GM10266 (cell line): ENCODE results near the gene MICAL2.

Experiments used
- DNase-seq: peaks from one replicate; pipeline ENCODE4 v3.0.0; 2012; ENCODE audit errors: extremely low spot score
- CTCF ChIP-seq: IDR thresholded peaks from 2 replicates; pipeline ENCODE4 v1.5.1; 2012; ENCODE audit warnings: mild to moderate bottlenecking, low read depth; ENCODE audit not compliant: control insufficient read depth, insufficient read depth; ENCODE audit errors: missing control alignments

MICAL2 gene

DNA sequence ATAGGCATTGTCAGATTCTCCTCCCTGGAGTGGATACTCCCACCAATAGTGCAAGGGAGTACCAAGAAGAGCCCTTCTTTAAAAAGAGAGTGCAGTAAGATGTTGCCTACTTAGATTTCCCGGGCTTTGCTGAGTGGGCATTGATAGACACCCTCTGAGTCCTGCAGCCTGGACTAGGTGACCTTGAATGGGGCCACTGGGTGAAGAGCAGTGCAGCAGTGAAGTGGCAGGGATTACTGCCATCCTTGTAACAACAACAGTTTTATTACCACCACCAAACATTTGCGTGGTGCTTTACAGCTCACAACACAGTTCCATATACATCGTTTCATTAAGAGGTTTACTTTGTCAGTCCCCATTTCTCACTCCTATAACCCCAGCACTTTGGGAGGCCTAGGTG lies 59.4 kb downstream of the MICAL2 start:
- DNase-seq, result no peak
- no peak for TF ChIP-seq CTCF

DNA sequence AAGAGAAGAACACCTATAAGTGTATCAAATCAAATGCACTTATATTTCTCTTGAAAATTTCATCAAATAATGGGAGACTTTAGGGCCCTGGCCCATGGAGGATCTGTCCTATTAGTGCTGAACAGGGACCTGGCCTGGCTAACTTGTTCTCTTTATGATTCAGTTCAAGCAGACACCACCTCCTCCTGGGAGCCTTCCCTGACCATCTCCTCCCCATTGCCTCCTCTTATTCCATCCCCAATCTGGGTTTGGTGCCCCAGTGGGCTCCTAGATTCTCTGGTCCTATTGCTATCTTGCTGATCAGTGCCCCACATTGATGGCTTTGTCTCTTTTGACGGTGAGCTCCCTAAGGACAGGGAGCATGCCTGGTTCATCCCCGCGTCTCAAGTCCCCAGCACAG lies 60.1 kb downstream of the MICAL2 start:
- no peak for DNase-seq
- no peak for TF ChIP-seq CTCF

DNA sequence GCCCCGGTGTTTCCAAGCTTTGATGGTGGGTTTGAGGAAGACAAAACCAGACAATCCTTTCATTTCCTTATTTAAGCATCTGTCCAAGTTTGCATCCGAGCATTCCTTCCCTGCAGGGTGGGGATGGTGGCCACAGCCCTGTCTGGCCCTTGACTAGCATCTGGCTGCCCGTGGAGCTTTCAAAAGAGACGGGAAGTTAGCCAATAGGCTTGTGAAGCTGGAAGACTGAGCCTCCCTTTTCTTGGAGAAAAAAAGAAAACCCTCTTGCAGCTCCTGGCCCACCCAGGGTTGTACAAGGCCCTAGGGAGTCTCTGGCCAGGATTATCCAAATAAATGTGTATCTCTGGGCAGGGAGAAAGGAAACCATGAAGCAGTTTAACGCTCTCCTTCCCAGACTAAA lies 60.6 kb downstream of the MICAL2 start:
- TF ChIP-seq CTCF, result no peak
- DNase-seq, result no peak

DNA sequence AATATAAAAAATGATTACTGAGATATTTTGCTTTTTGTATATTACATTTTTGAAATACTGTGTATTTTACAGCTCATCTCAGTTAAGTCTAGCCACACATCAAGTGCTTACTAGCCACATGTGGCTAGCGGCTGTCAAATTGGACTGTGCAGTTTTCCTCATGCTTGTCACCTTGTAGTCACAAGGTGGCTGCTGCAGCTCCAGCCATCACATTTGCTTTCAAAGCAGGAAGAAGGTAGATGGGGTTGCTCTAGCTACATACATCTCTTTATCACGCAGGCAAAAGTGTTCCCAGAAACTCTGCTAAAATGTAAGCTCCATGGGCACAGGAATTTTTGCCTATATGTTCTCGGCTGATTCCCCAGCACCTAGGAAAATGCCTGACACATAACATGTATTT lies 61.5 kb downstream of the MICAL2 start:
- no peak for TF ChIP-seq CTCF
- no peak for DNase-seq

DNA sequence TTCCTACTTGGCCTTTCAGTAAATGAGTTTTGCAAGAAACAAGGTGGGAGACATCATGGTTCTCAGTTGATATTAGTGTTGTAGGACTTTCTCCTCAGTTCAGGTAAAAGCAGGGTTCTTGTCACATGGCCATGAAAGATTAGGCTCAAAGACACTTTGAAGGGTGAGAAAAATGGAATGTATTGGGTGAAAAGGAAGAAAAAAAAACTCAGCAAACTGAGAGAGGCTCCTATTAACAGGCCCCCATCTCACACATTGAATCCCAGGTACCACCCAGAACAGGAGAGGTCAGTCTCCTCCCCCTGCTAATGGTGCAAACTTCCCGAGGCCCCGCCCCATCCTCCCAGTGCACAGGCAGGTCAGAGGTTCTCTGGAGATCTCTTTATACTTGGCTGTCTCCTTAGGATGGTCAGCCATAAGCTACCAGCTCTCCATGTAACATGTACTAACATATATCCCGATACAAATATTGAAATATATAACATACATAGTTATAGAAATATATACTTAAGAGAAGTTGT lies 62.2 kb downstream of the MICAL2 start:
- DNase-seq, result no peak
- TF ChIP-seq CTCF, result no peak

DNA sequence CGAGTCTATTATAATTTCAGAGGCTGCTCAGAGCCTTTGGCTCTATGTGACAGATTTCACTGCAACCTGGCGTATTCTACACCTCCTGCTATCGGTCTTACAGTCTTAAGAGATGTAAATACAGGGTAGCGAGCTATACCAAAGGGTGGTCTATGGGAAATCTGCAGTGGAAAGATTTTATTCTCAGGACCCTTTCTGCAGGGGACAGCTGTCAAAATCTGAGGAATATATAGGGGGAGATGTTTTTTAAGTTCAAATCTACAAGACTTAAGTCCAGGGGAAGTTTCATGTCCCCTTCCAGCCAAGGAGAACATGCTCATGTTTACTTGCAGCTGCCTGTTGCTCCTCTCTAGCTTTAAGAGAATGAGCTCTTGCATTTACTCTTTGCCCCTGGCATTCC lies 62.7 kb downstream of the MICAL2 start:
- TF ChIP-seq CTCF, result no peak
- no peak for DNase-seq

- DNase-seq, result no peak
- no peak for TF ChIP-seq CTCF
These were observed 63.7 kb downstream of the MICAL2 start for GRCh38 chr11:12174128-12174476.
